Muscle of back (tissue), 11 donors: ENCODE measurements around the gene TIMP4. TPM values are rescaled to one million over a fixed set of nuclear protein-coding genes. Genes with fewer than 3 reads are reported as not detected.

ENCODE experiments used
- DNase-seq, 3 donors: peaks; one replicate each; pipeline versions ENCODE4 v3.0.0 to v3.0.0-alpha.2; 2013
- polyA plus RNA-seq, 10 donors: library from polyadenylated mRNA; unstranded; fragments of 120-200 nt; gene quantifications; one replicate each; pipeline ENCODE4 v1.2.1, GENCODE V29; 2013; ENCODE audit not compliant: insufficient read length in 10 of 10

TIMP4 gene
- polyA plus RNA-seq, 10 donors: 1.6 to 2.9 (median 2.1) TPM

DNA sequence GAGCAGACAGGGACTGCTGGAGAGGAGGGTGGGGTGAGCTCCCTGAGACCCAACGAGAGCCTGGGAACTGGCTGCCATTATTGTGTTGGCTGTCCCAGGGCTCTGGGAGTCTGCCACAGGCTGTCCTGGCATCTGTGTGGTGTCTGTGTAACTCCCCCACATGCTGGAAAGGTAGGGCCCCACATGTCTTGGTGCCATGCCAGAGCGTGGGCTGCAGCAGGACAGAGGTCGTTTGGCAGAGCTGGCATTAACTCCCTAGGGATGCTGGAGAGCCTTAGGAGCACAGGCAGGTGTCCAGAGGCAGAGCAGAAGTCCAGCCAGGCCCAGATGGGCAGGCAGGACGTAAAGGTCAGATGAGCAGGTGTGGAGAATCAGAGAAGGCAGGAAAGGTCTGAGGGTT lies 9.7 kb downstream of the TIMP4 start:
- no peak for DNase-seq

DNA sequence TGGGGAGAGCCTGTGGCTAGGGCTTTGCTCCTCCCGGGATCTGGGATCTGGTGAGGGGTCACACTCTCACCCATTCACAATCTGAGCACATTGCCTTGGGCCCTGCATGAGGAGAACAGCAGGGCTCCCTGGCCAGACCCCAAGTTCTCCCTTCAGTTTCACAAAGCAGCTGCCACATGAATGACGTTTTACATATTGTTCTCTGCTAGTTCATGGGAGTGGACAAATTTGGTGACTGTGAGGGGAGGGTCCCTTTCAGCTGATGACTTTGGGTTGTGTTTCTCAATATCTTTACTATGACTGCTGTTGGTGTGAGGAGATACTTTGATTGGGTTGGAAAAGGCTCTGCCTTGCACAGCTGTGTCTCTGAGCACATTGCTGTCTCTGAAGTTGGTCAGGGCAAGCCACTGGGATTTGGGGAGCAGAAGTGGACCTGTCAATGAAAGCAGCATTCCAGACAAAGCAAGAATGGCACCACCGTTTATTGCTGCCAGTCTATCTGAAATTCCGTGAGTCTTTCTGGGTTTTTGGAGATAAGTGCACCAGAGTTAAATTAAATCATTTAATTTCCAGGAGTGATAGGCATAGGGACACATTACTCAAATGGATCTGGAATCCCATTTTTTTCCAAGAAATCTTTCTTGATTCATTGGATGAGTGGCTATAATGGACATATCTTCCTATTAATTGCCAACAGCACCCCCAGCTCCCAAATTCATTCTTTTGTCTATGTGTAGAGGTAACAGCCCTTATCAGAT lies 10.3 kb downstream of the TIMP4 start:
- DNase-seq: peak in 1 of 3 donors; percentile 57

DNA sequence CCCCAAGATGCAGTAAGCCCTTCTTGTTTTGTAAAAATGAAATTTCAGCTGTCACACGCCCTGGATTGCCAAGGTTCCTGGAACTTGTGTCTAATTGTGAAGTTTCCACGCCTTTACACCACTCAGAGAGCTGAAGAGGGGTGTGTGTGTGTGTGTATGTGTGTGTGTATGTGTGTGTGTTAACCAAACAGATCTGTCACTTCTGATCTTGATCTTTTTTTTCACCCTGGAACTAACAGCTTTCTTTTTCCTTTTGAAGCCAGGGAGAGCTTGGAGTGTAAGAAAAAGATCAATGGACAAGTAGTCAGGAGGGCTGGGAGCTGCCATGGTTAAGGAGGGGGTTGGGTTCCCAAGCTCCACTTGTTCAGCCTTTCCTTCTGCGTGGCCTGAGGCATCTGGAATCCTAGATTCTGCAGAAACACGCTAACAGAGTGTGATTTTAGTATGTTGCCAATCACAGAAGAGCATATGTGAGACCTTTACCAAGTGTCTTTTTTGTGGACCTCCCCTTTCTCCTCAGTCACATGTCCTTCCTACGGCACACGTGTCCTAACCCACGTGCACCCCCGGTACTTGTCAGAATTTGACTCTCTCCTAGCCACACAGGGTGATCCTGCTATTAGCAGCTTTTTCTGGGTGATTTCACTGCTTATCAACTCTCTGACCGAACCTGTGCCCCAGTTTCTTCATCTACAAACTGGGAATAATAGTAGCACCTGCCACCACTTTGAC lies 11.5 kb downstream of the TIMP4 start:
- no peak for DNase-seq

DNA sequence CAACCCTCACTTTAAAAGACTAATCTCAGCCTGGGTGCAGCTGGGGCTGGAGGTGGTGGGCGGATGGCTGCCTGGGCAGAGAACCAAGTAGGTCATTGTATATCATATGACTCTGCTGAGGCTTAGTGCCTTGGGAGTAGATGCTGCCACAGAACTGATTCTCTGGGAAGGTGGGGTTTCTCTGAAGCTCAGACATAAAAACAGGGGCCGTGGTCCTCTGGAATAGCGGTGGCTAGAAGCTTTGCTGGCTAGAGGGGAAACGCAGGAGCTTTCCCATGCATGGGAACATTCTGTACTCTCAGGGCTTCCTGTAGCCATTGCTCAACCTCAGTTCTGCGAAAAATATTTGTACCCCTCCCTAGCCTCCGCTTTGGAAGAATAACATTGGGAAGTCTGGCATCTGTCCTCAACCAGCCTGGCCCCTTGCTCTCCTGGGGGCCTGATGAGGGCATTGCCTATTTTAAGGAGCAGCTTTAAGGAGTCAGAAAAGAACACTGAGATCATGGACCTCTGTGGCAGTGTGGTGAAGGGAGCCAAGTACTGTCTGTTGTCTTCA lies 14.7 kb downstream of the TIMP4 start:
- peak; percentile 61 to 75 (median 62) for DNase-seq

DNA sequence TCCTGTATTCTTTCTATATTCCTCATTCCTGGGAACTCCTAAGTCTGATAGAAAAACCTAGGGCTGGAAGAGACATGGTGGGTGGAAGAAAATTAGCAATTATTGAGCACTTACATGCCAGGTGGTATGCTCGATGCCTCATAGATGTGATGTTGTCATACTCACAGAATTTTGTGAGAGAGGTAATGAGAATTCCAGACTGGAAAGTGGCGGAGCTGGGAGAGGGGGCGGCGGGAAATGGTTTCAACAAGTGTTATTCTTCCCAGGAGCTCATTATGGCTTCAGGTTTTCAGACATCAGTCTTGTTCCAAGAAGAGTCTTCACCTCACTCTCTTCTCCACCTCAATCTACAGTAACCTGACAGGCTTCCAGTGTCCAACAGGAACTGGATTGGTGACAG lies 16.2 kb downstream of the TIMP4 start:
- peak in 2 of 3 donors; percentile 13 to 49 for DNase-seq

DNA sequence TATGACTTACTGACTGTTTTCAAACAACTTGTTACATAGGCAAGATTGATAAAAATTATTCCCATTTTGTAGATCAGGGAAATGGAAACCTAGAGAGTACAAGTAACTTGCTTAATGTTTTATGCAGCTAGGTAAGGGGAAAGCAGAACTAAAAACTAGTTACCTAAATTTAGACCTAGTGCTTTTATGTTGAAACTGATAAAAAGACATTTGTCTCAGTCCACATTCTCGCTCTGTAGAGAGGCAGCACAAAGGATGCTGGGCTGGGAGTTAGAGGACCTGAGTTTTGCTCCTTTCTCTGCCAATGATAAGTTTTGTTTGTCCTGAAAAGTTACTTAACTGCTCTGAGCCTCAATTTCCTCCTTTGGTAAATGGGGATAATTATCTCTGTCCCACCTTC lies 17.4 kb downstream of the TIMP4 start:
- DNase-seq: no peak

DNA sequence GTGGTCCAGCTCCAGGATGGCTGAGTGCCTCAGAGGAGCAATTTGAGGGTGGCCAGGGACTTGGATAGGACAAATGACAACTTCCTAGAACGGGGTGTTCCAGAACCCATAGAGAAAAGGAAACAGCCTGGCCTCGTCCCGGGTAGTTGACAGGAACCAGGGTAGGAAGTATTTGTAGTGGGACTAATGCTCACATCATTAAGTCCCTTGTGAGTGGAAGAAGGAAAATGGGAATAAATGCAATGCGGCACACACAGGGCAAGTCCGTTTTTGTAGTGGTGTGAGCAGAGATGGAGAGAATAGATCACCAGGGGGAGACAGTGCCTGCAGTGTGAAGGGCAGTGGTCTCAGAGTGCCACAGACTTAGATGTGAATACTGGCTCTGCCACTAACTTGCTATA lies 19.6 kb downstream of the TIMP4 start:
- DNase-seq: peak; percentile 41 to 77 (median 44)

DNA sequence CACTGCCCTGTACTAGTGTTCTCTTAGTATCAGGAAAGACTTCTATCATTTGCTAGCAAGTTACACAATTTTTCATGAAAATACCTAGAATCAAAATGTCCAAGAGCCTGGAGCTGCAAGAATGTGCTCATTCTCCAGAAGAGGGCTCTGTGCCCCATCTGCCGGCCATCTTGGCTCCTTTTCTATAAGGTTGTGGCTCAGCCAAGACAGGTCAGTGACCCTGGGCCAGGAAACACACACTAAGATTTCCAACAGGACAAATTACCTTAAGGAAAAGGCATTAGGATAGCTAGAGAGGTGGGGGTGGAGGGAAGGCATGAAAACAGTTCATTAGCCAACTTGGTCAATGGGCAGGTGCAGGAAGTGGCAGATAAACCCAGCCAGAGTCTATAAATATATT lies 20.7 kb downstream of the TIMP4 start:
- peak in 1 of 3 donors; percentile 30 for DNase-seq

DNA sequence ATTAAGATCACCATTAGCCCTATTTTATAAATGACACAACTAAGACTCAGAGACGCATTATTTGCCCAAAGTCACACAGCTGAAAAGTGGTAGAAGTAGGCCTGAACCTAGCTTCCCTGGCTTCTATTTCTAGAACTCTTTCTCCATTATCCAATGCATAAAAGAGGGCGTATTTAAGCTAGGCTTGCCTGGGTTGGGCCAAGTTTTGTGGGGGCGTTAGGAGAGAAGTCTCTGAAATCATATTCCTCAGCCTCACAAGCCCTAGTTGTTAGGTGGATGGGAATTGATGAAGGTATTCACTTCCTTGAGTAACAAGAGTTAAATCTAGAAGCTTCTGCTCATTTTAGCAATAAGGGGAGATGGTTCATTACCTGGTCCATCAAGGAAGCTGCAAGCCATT lies 22.3 kb downstream of the TIMP4 start:
- no peak for DNase-seq

DNA sequence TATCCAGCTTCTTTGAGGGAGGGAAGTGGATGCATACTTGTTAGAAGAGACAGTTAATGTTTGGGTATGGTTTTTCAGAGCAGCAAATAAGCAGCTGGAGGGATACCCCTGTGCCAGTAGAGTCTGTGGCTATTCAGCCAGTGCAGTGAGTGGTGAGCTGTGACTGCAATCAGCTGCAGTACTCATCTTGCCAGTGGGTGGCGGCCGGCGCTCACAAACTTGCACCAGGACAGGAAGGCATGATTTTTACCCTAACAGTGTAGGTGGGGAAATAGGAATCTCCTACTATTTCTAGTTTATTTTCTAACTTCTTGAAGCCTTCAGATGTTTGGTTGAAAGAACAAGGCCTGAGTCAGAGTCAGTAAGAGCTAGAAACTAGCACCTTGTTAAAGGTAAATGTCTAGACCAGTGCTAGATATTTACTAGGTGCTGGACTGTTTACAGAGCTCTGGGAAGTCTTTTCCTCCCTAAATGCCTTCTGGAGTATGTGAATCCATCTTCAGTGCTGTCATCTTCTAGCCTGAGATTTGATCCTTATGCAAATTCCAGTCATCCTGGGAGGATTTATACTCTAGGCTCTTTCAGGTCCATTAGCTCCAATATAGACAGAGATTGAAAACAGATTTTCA lies 23.6 kb downstream of the TIMP4 start:
- DNase-seq: peak in 2 of 3 donors; percentile 48 to 80

DNA sequence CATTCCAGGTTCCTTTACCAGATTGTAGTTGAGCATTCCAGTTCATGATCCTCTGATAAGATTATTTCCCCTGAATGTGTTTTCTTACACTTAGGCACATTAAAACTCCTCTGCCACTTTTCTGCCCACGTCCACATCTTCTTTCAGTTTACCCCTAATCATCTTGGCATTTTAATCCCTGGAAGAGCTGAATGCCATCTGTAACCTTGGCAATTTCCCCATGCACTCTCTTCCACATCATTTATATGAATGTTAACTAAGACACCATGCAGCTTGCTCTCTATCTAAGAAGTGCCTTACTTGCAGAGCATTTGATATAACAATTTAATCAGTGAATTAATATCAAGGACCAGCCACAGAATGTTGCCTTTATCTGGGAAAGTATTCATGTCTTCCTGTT lies 25.8 kb downstream of the TIMP4 start:
- DNase-seq: no peak

DNA sequence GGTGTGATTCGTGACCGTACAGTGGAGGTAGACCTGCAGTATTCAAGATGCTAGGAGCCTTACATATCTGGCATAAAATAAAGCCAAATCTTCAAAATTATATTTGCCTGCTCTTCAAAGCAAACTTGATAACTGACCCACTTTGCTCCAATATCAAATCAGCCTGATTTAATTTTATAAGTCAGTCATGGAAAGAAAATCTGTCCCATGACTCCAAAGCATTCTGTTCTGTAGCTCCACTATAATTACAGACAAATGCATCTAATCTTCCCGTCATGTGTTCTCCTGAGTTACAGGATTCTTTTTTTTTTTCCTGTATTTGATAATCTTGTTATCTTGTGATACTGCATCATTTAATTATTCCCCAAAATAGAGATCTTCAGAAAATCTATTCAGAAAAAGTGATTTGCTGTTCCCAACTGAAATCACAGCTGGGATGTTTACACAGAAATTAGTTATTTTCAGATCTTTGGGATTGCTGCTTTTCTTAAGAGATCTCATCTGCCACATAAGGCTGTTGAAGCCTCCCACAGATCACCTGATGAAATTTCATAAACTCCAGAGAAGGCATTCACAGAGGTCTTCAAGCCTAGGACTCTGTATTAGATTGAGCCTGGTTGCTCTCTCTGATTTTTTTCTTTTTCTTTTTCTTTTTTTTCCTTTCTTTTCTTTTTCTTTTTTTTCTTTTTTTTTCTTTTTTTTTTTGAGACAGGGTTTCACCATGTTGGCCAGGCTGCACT lies 27.2 kb downstream of the TIMP4 start:
- no peak for DNase-seq

DNA sequence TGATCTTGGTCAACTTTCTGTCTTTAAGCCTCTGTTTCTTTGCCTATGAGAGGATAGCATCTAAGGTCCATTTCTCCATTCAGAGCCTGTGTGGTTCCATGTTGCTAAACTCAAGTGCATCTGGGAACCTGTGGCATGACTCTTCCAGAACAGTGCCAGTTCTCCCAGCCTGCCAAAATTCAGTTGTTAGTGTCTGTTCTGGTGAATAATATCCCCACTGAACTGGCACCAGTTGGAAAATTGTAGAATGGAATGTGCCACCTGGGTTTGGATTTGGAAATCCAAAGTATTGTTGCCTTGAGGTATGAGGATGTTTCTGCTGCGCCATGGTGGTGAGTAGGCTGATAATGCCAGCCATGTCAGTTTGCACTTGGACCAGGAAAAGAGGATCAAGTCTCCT lies 31.3 kb downstream of the TIMP4 start:
- no peak for DNase-seq

DNA sequence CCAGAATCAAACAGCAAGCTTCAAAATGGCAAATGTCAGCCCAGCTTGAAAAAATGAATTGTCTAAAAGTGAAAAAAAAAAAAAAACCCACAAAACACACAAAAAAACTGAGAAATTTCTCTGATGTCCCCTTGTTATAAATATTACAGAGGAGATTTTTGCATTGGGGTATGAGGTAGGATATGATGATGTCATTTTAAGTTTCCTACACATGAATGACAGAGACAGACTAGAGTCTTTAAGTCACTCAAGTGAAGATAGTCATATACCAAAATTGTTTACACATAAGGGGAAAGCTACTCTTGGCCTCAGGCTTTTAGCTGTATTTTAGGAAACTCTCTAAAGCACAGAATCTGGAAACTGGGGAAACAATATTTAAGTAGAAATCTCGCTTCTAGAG lies 32.9 kb downstream of the TIMP4 start:
- DNase-seq: no peak

DNA sequence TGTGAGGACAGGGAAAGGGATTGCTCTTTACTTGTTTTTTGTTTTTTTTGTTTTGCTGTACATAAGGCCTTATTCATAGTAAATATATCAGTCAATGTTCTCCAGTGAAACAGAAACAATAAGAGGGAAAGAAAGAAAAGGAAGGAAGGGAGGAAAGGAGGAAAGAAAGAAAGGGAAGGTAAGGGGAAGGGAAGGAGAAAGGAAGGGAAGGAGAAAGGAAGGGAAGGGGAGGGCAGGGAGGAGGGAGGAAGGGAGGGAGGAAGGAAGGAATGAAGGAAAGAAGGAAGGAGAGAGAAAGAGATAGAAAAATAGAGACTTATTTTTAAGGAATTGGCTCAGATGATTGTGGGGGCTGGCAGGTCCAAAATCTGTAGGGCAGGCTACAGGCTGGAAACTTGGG lies 37.2 kb downstream of the TIMP4 start:
- no peak for DNase-seq

DNA sequence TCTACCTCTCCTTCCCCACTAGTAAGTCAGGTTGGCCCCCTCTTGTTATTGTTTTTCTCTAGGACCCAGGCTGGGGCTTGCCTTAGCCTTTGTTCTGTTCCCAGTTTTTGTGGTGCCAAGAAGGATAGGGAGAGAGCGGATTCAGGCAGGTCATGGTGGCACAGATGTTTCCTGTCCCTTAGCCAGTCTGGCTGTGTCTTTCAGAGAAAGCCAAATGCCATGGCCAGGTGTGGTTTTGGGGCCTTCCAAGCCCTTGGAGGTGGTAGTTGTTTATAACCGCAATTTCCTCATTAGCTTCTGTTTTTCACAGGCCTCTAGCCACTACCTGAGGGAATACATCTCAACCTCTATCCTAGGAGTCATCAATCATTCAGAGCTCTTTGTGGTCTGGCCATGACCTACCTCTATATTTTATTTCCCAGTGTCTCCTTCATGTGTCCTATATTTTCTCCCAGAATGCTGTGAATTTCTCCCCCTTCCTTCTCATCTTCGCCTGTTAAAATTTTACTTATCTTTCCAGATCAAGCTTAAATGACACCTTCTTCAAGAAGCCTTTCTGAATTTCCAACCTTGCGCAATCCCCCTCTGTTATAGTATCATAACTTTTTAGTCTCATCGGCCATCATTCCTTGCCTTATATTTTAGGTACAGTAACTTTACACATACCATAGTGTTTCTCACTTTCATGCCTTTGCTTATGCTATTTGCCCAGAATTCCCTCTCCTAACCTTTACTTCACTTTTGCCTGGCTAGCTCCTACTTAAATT lies 38.2 kb downstream of the TIMP4 start:
- no peak for DNase-seq

DNA sequence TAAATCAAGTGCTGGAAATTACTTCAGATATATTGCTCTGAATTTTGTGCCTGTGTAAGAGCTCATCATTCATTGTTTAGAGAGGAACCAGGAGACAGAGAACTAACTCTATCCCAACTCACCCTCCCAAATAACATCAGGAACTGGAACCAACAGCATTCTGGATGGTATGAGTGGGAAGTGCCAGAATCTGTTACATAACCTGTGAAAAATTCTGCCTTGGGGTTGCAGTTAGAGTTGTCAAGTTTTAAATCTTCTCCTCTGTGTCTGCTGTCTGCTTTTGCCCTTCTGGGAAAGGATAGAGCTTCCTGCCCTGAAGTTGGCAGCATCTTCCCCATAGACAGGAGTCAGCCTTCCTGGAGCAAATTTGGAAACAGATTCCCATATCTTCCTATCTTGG lies 41.2 kb downstream of the TIMP4 start:
- no peak for DNase-seq

DNA sequence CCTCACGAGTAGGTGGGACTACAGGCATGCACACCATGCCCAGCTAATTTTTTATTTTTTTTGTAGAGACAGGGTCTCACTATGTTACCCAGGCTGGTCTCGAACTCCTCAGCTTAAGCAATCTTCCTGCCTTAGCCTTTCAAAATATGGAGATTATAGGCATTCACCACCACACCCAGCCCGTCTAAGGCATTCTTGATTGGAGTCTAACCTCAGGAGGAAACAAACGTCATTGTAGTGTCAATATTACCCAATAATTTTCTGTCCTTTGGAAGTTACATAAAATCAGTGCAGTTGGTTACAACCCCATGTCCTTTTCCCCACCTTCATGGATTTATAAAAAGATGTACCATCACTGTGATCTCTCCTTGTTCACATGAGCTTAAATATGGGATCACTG lies 41.8 kb downstream of the TIMP4 start:
- DNase-seq: no peak

DNA sequence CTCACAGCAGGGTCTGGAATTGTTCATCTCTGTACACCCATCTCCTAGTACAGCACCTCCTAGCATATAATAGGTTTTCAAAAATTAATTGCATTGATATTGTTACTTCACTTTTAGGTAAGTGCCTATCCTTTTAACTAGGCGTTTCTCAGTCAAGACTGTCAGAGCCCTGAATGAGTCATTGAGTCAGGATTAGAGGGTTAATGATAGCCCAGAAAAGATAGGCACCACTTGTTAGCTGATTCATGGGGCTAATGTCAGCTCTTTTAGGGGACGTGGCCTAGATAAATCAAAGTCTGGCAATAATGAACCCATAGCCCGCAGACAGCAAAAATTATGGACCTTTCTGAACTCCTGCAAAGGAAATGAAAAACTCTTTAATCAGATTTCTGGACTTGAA lies 42.9 kb downstream of the TIMP4 start:
- DNase-seq: no peak

DNA sequence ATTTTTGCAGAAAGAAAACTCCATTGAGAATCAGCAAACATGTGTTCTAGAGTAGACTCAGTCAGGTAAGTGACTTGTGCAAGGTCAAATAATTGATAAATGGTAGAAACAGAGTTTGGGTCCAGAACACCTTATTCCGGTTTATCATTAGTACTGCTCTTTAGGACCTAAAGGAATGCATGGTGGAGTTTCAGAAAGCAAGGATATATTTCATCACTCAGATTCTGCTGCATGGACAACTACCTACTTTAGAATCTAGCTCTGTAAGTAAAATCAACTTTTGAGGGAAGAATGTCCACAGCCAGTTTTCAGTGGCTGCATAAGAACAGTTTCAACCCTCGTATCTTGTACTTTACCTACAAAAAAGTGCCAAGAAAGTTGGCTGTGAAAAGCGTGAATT lies 43.6 kb downstream of the TIMP4 start:
- DNase-seq: no peak

DNA sequence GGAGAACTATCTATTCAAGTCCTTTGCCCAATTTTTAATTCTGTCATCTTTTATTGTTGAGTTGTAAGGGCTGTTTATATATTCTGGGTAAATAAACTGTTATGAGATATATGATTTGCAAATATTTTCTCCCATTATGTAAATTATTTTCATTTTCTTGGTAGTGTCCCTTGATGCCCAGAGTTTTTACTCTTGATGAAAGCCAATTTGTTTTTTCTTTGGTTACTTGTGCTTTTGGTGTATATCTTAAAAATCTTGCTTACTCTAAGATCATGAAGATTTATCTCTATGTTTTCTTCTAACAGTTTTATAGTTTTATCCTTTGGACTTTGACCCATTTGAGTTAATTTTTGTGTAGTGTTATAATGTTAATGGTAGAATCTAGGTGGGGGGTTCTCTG lies 44.5 kb downstream of the TIMP4 start:
- DNase-seq: no peak
